DOHH2 (cell line): Measurements from ENCODE around the gene NANS.

Source experiments
- H3F3A ChIP-seq: fragments of 200-600 bp; sonication (generic), shearing (Covaris generic); 2 replicates; pipeline ENCODE4 v1.6.0; 2016; ENCODE audit warnings: antibody characterized with exemption, mild to moderate bottlenecking; ENCODE audit not compliant: control insufficient read depth, insufficient read depth
- H3K27ac ChIP-seq: fragments of 200-600 bp; sonication (generic); 2 replicates; pipeline ENCODE4 v1.5.1; 2014; ENCODE audit warnings: low read depth, mild to moderate bottlenecking, low read length, moderate library complexity
- H3K27me3 ChIP-seq: fragments of 200-600 bp; sonication (generic); 2 replicates; pipeline ENCODE4 v1.6.1; 2014; ENCODE audit warnings: mild to moderate bottlenecking, low read length, mixed read lengths; ENCODE audit not compliant: control insufficient read depth
- H3K36me3 ChIP-seq: fragments of 200-600 bp; sonication (generic); 2 replicates; pipeline ENCODE4 v1.6.1; 2014; ENCODE audit warnings: mild to moderate bottlenecking, low read length, moderate library complexity, mixed read lengths; ENCODE audit not compliant: control insufficient read depth
- H3K4me1 ChIP-seq: fragments of 200-600 bp; sonication (generic); 2 replicates; pipeline ENCODE4 v1.6.1; 2014; ENCODE audit warnings: mild to moderate bottlenecking, low read length, mixed read lengths; ENCODE audit not compliant: control insufficient read depth
- H3K4me2 ChIP-seq: fragments of 200-600 bp; sonication (generic); 2 replicates; pipeline ENCODE4 v1.6.0; 2014; ENCODE audit warnings: mild to moderate bottlenecking, low read length, moderate library complexity
- H3K4me3 ChIP-seq: fragments of 200-600 bp; sonication (generic); 2 replicates; pipeline ENCODE4 v1.5.1; 2014; ENCODE audit warnings: mild to moderate bottlenecking, low read length, mixed read lengths
- H3K79me2 ChIP-seq: fragments of 200-600 bp; sonication (generic); 2 replicates; pipeline ENCODE4 v1.6.1; 2014; ENCODE audit warnings: mild to moderate bottlenecking, low read length, mixed read lengths; ENCODE audit not compliant: control insufficient read depth
- H3K9me2 ChIP-seq: fragments of 200-600 bp; sonication (generic); replicated peaks from 2 replicates; pipeline ENCODE4 v1.6.1; 2014; ENCODE audit warnings: mild to moderate bottlenecking, low read length, mixed read lengths; ENCODE audit not compliant: control insufficient read depth
- H3K9me3 ChIP-seq: fragments of 200-600 bp; sonication (generic); 2 replicates; pipeline ENCODE4 v1.6.1; 2014; ENCODE audit warnings: antibody characterized with exemption, low read length, mixed read lengths; ENCODE audit not compliant: control insufficient read depth, insufficient read depth
- H4K20me1 ChIP-seq: fragments of 200-600 bp; sonication (generic); 2 replicates; pipeline ENCODE4 v1.6.0; 2014; ENCODE audit warnings: low read depth, mild to moderate bottlenecking, antibody characterized with exemption, low read length, moderate library complexity; ENCODE audit not compliant: control insufficient read depth, insufficient read depth
- EZH2phosphoT487 ChIP-seq: fragments of 200-600 bp; sonication (generic); IDR thresholded peaks from 2 replicates; pipeline ENCODE4 v1.6.1; 2017; ENCODE audit warnings: borderline replicate concordance, mild to moderate bottlenecking, antibody characterized with exemption, low read length, moderate library complexity, mixed read lengths
- TF ChIP-seq, protein P1 (sequence below): fragments of 200-600 bp; sonication (generic); IDR thresholded peaks from one replicate; pipeline ENCODE4 v1.5.1; 2014; ENCODE audit warnings: antibody characterized with exemption, mild to moderate bottlenecking, low read depth, low read length; ENCODE audit not compliant: poor library complexity, severe bottlenecking

The NANS gene

DNA sequence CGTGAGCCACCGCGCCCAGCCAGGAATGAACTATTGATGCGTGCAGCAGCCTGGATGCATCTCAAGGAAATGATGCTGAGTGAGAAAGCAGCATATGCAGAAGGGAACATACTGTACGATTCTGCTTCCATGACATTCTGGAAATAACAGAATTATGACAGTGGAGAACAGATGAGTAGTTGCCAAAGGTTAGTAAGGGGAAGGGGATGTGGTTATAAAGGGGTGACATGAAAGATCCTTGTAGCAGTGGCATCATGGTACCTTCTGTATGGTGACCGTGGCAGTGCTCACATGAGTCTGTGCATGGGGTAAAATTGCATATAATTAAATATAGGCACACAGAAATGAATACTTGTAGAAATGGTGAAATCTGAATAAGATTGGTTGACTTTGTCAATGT, 13.0 kb downstream of the NANS start:
- no peak overlapping the region for H3K27ac ChIP-seq
- H3K79me2 ChIP-seq = peaks cover 62% of the 10 kb centered on the region
- no peaks in the 10 kb centered on the region for H3K9me3 ChIP-seq
- TF ChIP-seq, protein P1, sequence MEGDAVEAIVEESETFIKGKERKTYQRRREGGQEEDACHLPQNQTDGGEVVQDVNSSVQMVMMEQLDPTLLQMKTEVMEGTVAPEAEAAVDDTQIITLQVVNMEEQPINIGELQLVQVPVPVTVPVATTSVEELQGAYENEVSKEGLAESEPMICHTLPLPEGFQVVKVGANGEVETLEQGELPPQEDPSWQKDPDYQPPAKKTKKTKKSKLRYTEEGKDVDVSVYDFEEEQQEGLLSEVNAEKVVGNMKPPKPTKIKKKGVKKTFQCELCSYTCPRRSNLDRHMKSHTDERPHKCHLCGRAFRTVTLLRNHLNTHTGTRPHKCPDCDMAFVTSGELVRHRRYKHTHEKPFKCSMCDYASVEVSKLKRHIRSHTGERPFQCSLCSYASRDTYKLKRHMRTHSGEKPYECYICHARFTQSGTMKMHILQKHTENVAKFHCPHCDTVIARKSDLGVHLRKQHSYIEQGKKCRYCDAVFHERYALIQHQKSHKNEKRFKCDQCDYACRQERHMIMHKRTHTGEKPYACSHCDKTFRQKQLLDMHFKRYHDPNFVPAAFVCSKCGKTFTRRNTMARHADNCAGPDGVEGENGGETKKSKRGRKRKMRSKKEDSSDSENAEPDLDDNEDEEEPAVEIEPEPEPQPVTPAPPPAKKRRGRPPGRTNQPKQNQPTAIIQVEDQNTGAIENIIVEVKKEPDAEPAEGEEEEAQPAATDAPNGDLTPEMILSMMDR = no peak
- TF ChIP-seq EZH2phosphoT487 = no peak
- no peak overlapping the region for H3K4me2 ChIP-seq
- H3K4me1 ChIP-seq = peaks cover 8% of the 10 kb centered on the region
- H3K4me3 ChIP-seq = no peak overlapping the region
- H4K20me1 ChIP-seq = 0 out of 2 replicates have a peak, but pooled peaks cover 3% of the 10 kb centered on the region
- H3K36me3 ChIP-seq = peaks cover 48% of the 10 kb centered on the region
- no peaks in the 10 kb centered on the region; the same call in 1 of the 2 replicates for H3F3A ChIP-seq
- H3K27me3 ChIP-seq = no peaks in the 10 kb centered on the region
- H3K9me2 ChIP-seq = no peaks in the 10 kb centered on the region

- H3K27me3 ChIP-seq = no peaks in the 10 kb centered on the region
- no peaks in the 10 kb centered on the region for H3K9me2 ChIP-seq
- H3K4me2 ChIP-seq = no peak overlapping the region
- H3F3A ChIP-seq = no peaks in the 10 kb centered on the region; the same call in 1 of the 2 replicates
- H3K9me3 ChIP-seq = no peaks in the 10 kb centered on the region
- no peak overlapping the region for H3K27ac ChIP-seq
- TF ChIP-seq EZH2phosphoT487 = no peak
- TF ChIP-seq, protein P1 = no peak
- peaks cover 20% of the 10 kb centered on the region for H3K4me1 ChIP-seq
- H3K4me3 ChIP-seq = no peak overlapping the region
- H3K79me2 ChIP-seq = peaks cover 69% of the 10 kb centered on the region
- H4K20me1 ChIP-seq = 0 out of 2 replicates have a peak, but pooled peaks cover 3% of the 10 kb centered on the region
- peaks cover 50% of the 10 kb centered on the region for H3K36me3 ChIP-seq
These were observed 14.2 kb downstream of the NANS start for GRCh38 chr9:98070704-98071103.

DNA sequence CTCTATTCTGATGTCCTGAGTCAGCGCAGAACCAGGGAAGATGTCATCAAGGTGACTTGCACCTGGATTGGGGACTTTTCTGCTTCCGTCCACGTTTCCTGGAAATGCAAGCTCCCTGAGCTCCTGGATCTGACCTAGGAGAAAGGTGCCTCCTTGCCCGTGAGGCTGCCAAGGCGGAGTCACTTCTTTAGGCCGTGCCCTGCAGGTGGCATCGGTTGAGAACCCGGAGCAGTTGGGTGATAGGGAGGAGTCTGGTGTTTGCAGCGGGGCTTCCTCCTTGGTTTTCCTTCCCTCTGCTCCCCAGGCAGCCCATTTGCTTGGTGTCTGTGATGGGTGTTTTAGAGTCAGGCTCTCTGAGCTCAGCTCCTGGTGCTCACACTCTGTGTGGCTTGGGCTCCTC, 15.2 kb downstream of the NANS start:
- Histone ChIP-seq H3K4me1 (peaks cover 20% of the 10 kb centered on the region), H3F3A (no peaks in the 10 kb centered on the region; the same call in 1 of the 2 replicates), H3K4me2 (no peak overlapping the region), H3K9me2 (no peaks in the 10 kb centered on the region), H3K79me2 (peaks cover 64% of the 10 kb centered on the region), H3K4me3 (no peak overlapping the region), H3K27me3 (no peaks in the 10 kb centered on the region), H3K27ac (no peak overlapping the region), H3K36me3 (peaks cover 49% of the 10 kb centered on the region), H3K9me3 (no peaks in the 10 kb centered on the region), H4K20me1 (0 out of 2 replicates have a peak, but pooled peaks cover 3% of the 10 kb centered on the region)
- TF ChIP-seq EZH2phosphoT487 = no peak
- TF ChIP-seq, protein P1 = no peak
